Stimulated activated naive CD8-positive, alpha-beta T cell treated with anti-CD3 and anti-CD28 coated beads, Interleukin-15, Interleukin-2, amounts not matched to agents 100 ng/mL and 50 ng/mL, for 24 hours (primary cell): ENCODE results near the gene RFTN1.
A peak's percentile ranks its signal among the peaks of the same experiment; 100 is the strongest.

Experiments
- H3K27ac Mint-ChIP-seq: one replicate; pipeline ENCODE4 v1.8.0; 2021; ENCODE audit warnings: mild to moderate bottlenecking, mixed read lengths
- H3K27me3 Mint-ChIP-seq: one replicate; pipeline ENCODE4 v1.8.0; 2021; ENCODE audit warnings: mixed read lengths
- H3K36me3 Mint-ChIP-seq: one replicate; pipeline ENCODE4 v1.8.0; 2021; ENCODE audit warnings: low read depth, mixed read lengths
- H3K4me1 Mint-ChIP-seq: one replicate; pipeline ENCODE4 v1.8.0; 2021; ENCODE audit warnings: low read depth, mixed read lengths
- H3K4me3 Mint-ChIP-seq: one replicate; pipeline ENCODE4 v1.8.0; 2021; ENCODE audit warnings: mild to moderate bottlenecking, mixed read lengths
- H3K9me3 Mint-ChIP-seq: one replicate; pipeline ENCODE4 v1.8.0; 2021; ENCODE audit warnings: mixed read lengths

The RFTN1 gene

GRCh38 chr3:16298891-16299290 is 214.6 kb downstream of the RFTN1 start:
- H3K36me3 Mint-ChIP-seq = peaks cover 81% of the 10 kb centered on the region
- peaks cover 100% of the 10 kb centered on the region for H3K4me1 Mint-ChIP-seq
- H3K4me3 Mint-ChIP-seq = peak overlapping the region; percentile 12
- no peaks in the 10 kb centered on the region for H3K27me3 Mint-ChIP-seq
- no peaks in the 10 kb centered on the region for H3K9me3 Mint-ChIP-seq
- H3K27ac Mint-ChIP-seq = peak overlapping the region; percentile 92

GRCh38 chr3:16297997-16298885 is 215.3 kb downstream of the RFTN1 start:
- Mint-ChIP-seq H3K27ac (peak overlapping the region; percentile 92), H3K27me3 (no peaks in the 10 kb centered on the region), H3K36me3 (peaks cover 84% of the 10 kb centered on the region), H3K4me3 (peak overlapping the region; percentile 12), H3K4me1 (peaks cover 100% of the 10 kb centered on the region), H3K9me3 (no peaks in the 10 kb centered on the region)

- H3K27ac Mint-ChIP-seq = peak overlapping the region; percentile 93
- H3K4me3 Mint-ChIP-seq = peak overlapping the region; percentile 54
- H3K4me1 Mint-ChIP-seq = peaks cover 99% of the 10 kb centered on the region
- peaks cover 82% of the 10 kb centered on the region for H3K36me3 Mint-ChIP-seq
- H3K27me3 Mint-ChIP-seq = no peaks in the 10 kb centered on the region
- H3K9me3 Mint-ChIP-seq = peaks cover 5% of the 10 kb centered on the region
Observed at GRCh38 chr3:16295298-16295890, 218.1 kb downstream of the RFTN1 start.

GRCh38 chr3:16294844-16295243 is 218.7 kb downstream of the RFTN1 start:
- Mint-ChIP-seq H3K27ac (peak overlapping the region; percentile 87), H3K27me3 (no peaks in the 10 kb centered on the region), H3K4me1 (peaks cover 99% of the 10 kb centered on the region), H3K36me3 (peaks cover 82% of the 10 kb centered on the region), H3K9me3 (peaks cover 5% of the 10 kb centered on the region), H3K4me3 (peak overlapping the region; percentile 64)

GRCh38 chr3:16290827-16291196 is 222.7 kb downstream of the RFTN1 start:
- peak overlapping the region; percentile 81 for H3K4me3 Mint-ChIP-seq
- peaks cover 5% of the 10 kb centered on the region for H3K9me3 Mint-ChIP-seq
- H3K27ac Mint-ChIP-seq = peak overlapping the region; percentile 97
- peaks cover 99% of the 10 kb centered on the region for H3K4me1 Mint-ChIP-seq
- peaks cover 78% of the 10 kb centered on the region for H3K36me3 Mint-ChIP-seq
- H3K27me3 Mint-ChIP-seq = no peaks in the 10 kb centered on the region

- Mint-ChIP-seq H3K4me1 (peaks cover 99% of the 10 kb centered on the region), H3K27me3 (no peaks in the 10 kb centered on the region), H3K27ac (peak overlapping the region; percentile 97), H3K36me3 (peaks cover 74% of the 10 kb centered on the region), H3K4me3 (peak overlapping the region; percentile 81), H3K9me3 (peaks cover 5% of the 10 kb centered on the region)
Observed at GRCh38 chr3:16290007-16290826, 223.3 kb downstream of the RFTN1 start.

GRCh38 chr3:16289144-16289889 is 224.2 kb downstream of the RFTN1 start:
- H3K4me3 Mint-ChIP-seq = peak overlapping the region; percentile 81
- H3K4me1 Mint-ChIP-seq = peaks cover 99% of the 10 kb centered on the region
- H3K9me3 Mint-ChIP-seq = peaks cover 5% of the 10 kb centered on the region
- H3K27ac Mint-ChIP-seq = peak overlapping the region; percentile 97
- H3K36me3 Mint-ChIP-seq = peaks cover 76% of the 10 kb centered on the region
- no peaks in the 10 kb centered on the region for H3K27me3 Mint-ChIP-seq

GRCh38 chr3:16288664-16289063 is 224.8 kb downstream of the RFTN1 start:
- Mint-ChIP-seq H3K27ac (peak overlapping the region; percentile 97), H3K4me3 (peak overlapping the region; percentile 81), H3K9me3 (peaks cover 5% of the 10 kb centered on the region), H3K4me1 (peaks cover 95% of the 10 kb centered on the region), H3K36me3 (peaks cover 77% of the 10 kb centered on the region), H3K27me3 (no peaks in the 10 kb centered on the region)

GRCh38 chr3:16286751-16287543 is 226.6 kb downstream of the RFTN1 start:
- H3K36me3 Mint-ChIP-seq = peaks cover 77% of the 10 kb centered on the region
- H3K27me3 Mint-ChIP-seq = no peaks in the 10 kb centered on the region
- H3K9me3 Mint-ChIP-seq = no peaks in the 10 kb centered on the region
- H3K4me1 Mint-ChIP-seq = peaks cover 83% of the 10 kb centered on the region
- H3K27ac Mint-ChIP-seq = peak overlapping the region; percentile 97
- peak overlapping the region; percentile 81 for H3K4me3 Mint-ChIP-seq

GRCh38 chr3:16286161-16286560 is 227.3 kb downstream of the RFTN1 start:
- peaks cover 75% of the 10 kb centered on the region for H3K36me3 Mint-ChIP-seq

GRCh38 chr3:16284633-16285032 is 228.9 kb downstream of the RFTN1 start:
- Mint-ChIP-seq H3K27me3 (no peaks in the 10 kb centered on the region), H3K27ac (peak overlapping the region; percentile 97), H3K9me3 (no peaks in the 10 kb centered on the region), H3K36me3 (peaks cover 71% of the 10 kb centered on the region), H3K4me1 (peaks cover 60% of the 10 kb centered on the region), H3K4me3 (peak overlapping the region; percentile 31)

More at GRCh38 chr3:16286161-16286560, 227.3 kb downstream of the RFTN1 start:
- H3K4me3 Mint-ChIP-seq = peak overlapping the region; percentile 81
- H3K4me1 Mint-ChIP-seq = peaks cover 75% of the 10 kb centered on the region
- peak overlapping the region; percentile 97 for H3K27ac Mint-ChIP-seq
- H3K27me3 Mint-ChIP-seq = no peaks in the 10 kb centered on the region
- no peaks in the 10 kb centered on the region for H3K9me3 Mint-ChIP-seq

GRCh38 chr3:16280671-16281070 is 232.8 kb downstream of the RFTN1 start:
- peaks cover 20% of the 10 kb centered on the region for H3K4me1 Mint-ChIP-seq
- no peaks in the 10 kb centered on the region for H3K27me3 Mint-ChIP-seq
- H3K36me3 Mint-ChIP-seq = peaks cover 56% of the 10 kb centered on the region
- no peak overlapping the region for H3K27ac Mint-ChIP-seq
- H3K9me3 Mint-ChIP-seq = no peaks in the 10 kb centered on the region
- H3K4me3 Mint-ChIP-seq = no peak overlapping the region

- H3K9me3 Mint-ChIP-seq = no peaks in the 10 kb centered on the region
- peaks cover 56% of the 10 kb centered on the region for H3K36me3 Mint-ChIP-seq
- peaks cover 6% of the 10 kb centered on the region for H3K4me1 Mint-ChIP-seq
- no peak overlapping the region for H3K4me3 Mint-ChIP-seq
- H3K27ac Mint-ChIP-seq = no peak overlapping the region
- no peaks in the 10 kb centered on the region for H3K27me3 Mint-ChIP-seq
Observed at GRCh38 chr3:16279010-16279801, 234.3 kb downstream of the RFTN1 start.
